Omental fat pad (tissue), 4 donors: ENCODE results near the gene ZDHHC14. TPM values are rescaled to one million over a fixed set of nuclear protein-coding genes. Genes with fewer than 3 reads are reported as not detected.
"Not testable (repeated sequence)": the region's sequence is repeated elsewhere in the genome, so short reads cannot be mapped to it uniquely, and the experiment has no call there.

Experiments
- ATAC-seq: fragments of 150-250 bp; one replicate; pipeline ENCODE4 v1.9.1; 2016; ENCODE audit warnings: mild to moderate bottlenecking, moderate library complexity; ENCODE audit not compliant: low FRiP score
- DNase-seq: peaks from one replicate; pipeline ENCODE4 v3.0.0-alpha.2; 2019; ENCODE audit warnings: low spot score
- total RNA-seq, 4 donors: library from RNA; depleted of rRNA; stranded (reverse); fragments of >200 nt; gene quantifications; one replicate each; pipeline ENCODE4 v1.1.0, GENCODE V29; 2016
- TF ChIP-seq, protein P1 (sequence below), 3 donors: fragments of 450-650 bp; IDR thresholded peaks; one replicate each; pipeline ENCODE4 v1.5.1; 2016 to 2017; ENCODE audit warnings: antibody characterized with exemption in 3 of 3, mild to moderate bottlenecking in 3 of 3, moderate library complexity in 2 of 3

ZDHHC14 gene
- total RNA-seq, 4 donors from 2014 or later, result 5.6 to 13.7 (median 6.9) TPM

DNA sequence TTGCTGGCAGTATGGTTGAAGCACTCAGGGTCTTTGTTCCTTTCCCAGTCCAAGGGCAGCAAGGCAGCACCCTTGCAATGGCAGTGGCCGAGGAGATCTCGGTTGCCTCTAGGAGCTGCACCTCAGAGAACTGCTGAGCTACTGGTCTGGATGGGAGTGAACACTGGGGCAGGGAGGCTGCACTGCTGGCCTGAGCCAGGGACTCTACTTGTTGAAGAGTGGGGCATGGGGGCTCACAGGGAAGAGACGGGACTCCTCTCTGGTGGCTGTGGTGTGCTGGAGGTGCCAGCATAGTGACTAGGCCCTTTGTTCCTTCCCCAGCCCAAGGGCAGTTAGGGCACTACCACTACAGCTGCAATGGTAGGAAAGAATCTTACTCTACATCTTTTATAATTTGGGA lies 203.0 kb downstream of the ZDHHC14 start:
- ATAC-seq (no peak), DNase-seq (no peak)
- TF ChIP-seq, protein P1, sequence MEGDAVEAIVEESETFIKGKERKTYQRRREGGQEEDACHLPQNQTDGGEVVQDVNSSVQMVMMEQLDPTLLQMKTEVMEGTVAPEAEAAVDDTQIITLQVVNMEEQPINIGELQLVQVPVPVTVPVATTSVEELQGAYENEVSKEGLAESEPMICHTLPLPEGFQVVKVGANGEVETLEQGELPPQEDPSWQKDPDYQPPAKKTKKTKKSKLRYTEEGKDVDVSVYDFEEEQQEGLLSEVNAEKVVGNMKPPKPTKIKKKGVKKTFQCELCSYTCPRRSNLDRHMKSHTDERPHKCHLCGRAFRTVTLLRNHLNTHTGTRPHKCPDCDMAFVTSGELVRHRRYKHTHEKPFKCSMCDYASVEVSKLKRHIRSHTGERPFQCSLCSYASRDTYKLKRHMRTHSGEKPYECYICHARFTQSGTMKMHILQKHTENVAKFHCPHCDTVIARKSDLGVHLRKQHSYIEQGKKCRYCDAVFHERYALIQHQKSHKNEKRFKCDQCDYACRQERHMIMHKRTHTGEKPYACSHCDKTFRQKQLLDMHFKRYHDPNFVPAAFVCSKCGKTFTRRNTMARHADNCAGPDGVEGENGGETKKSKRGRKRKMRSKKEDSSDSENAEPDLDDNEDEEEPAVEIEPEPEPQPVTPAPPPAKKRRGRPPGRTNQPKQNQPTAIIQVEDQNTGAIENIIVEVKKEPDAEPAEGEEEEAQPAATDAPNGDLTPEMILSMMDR (IDR thresholded peaks at IDR 0.05), result no peak

- TF ChIP-seq, protein P1 (IDR thresholded peaks at IDR 0.05), result no peak
- ATAC-seq (no peak), DNase-seq (no peak)
Observed at GRCh38 chr6:157585274-157586087, 204.5 kb downstream of the ZDHHC14 start.

DNA sequence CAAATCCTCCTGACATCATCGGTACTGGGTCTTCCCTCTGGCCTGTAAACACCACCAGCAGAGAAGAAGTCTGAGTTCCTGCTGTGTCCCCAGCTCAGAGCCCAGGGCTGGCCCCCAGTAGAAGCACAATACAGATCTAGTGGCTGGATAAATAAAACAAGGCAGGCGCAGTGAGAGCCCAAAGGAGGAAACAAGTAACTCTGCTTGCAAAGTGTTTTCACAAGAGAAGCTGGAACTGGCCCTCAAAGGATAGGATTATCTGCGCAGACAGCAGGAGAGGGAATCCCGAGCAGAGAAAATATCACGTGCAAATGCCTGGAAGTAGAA lies 205.1 kb downstream of the ZDHHC14 start:
- no peak for ATAC-seq
- TF ChIP-seq, protein P1 (IDR thresholded peaks at IDR 0.05), result no peak
- DNase-seq, result no peak

- TF ChIP-seq, protein P1 (IDR thresholded peaks at IDR 0.05), result no peak
Observed at GRCh38 chr6:157586476-157587126, 205.6 kb downstream of the ZDHHC14 start.

GRCh38 chr6:157587127-157587926 lies 206.3 kb downstream of the ZDHHC14 start:
- ATAC-seq (no peak), DNase-seq (no peak)
- TF ChIP-seq, protein P1 (IDR thresholded peaks at IDR 0.05), result no peak

More at GRCh38 chr6:157586476-157587126, 205.6 kb downstream of the ZDHHC14 start:
- DNase-seq (no peak), ATAC-seq (no peak)

GRCh38 chr6:157590654-157591053 lies 209.7 kb downstream of the ZDHHC14 start:
- ATAC-seq, DNase-seq: not testable (repeated sequence)

- DNase-seq (no peak), ATAC-seq (no peak)
- TF ChIP-seq, protein P1 (IDR thresholded peaks at IDR 0.05), result no peak
Observed at GRCh38 chr6:157592541-157592940, 211.6 kb downstream of the ZDHHC14 start.
